ENCODE measurements around the gene C10orf105. TPM values are rescaled to one million over a fixed set of nuclear protein-coding genes. Genes with fewer than 3 reads are reported as not detected.

The C10orf105 gene
- total RNA-seq, 1 experiment from 2014 or later = not detected

DNA sequence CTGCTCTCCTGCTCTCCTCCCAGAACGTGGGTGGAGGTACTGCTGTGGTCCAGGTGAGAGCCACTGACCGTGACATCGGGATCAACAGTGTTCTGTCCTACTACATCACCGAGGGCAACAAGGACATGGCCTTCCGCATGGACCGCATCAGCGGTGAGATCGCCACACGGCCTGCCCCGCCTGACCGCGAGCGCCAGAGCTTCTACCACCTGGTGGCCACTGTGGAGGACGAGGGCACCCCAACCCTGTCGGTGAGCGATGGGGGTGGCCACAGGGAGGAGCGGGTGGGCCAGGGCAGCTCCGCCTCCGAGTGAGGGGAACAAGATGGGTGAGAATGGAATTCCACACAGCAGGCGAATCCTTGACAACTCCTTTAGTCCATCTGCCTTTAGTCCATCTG, 22.1 kb upstream of the C10orf105 start:
- TF ChIP-seq, protein P1, sequence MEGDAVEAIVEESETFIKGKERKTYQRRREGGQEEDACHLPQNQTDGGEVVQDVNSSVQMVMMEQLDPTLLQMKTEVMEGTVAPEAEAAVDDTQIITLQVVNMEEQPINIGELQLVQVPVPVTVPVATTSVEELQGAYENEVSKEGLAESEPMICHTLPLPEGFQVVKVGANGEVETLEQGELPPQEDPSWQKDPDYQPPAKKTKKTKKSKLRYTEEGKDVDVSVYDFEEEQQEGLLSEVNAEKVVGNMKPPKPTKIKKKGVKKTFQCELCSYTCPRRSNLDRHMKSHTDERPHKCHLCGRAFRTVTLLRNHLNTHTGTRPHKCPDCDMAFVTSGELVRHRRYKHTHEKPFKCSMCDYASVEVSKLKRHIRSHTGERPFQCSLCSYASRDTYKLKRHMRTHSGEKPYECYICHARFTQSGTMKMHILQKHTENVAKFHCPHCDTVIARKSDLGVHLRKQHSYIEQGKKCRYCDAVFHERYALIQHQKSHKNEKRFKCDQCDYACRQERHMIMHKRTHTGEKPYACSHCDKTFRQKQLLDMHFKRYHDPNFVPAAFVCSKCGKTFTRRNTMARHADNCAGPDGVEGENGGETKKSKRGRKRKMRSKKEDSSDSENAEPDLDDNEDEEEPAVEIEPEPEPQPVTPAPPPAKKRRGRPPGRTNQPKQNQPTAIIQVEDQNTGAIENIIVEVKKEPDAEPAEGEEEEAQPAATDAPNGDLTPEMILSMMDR (IDR thresholded peaks at IDR 0.05; ENCODE audit: insufficient read depth in 1 of 2, low read depth in 1 of 2, low read length in 1 of 2, severe bottlenecking in 1 of 2, unreplicated experiment in 1 of 2) = no peak
- H3K4me1 Mint-ChIP-seq (ENCODE audit: low read depth, unreplicated experiment) = peaks cover 6% of the 10 kb centered on the region
- intact Hi-C loops (cut with micrococcal nuclease; ENCODE audit: unreplicated experiment) = no loop called here
- Histone ChIP-seq H3K27me3 (replicated peaks; ENCODE audit: control insufficient read depth, insufficient read depth, low read length) (no peaks in the 10 kb centered on the region), H3K36me3 (ENCODE audit: control insufficient read depth, insufficient read depth, low read length) (no peaks in the 10 kb centered on the region), H3K4me1 (peaks cover 5% of the 10 kb centered on the region), H3K4me3 (ENCODE audit: low read depth, low read length) (no peak overlapping the region), H3K9me3 (peaks cover 4% of the 10 kb centered on the region; the same call in 1 of the 2 replicates)
- no peaks in the 10 kb centered on the region for H3K36me3 Mint-ChIP-seq (ENCODE audit: insufficient read depth, unreplicated experiment)
- DNase-seq = no peak
- no peak overlapping the region for H3K27ac Mint-ChIP-seq (ENCODE audit: unreplicated experiment)
- no peaks in the 10 kb centered on the region for H3K27me3 Mint-ChIP-seq (ENCODE audit: insufficient read depth, unreplicated experiment)
- ChIA-PET CTCF (no interaction called here), POLR2A (no interaction called here)
- no peak overlapping the region for H3K4me3 Mint-ChIP-seq (ENCODE audit: unreplicated experiment)
- no TSS peak for BruUV-seq (replicated peaks)
- H3K9me3 Mint-ChIP-seq (ENCODE audit: unreplicated experiment) = no peaks in the 10 kb centered on the region

GRCh38 chr10:71741029-71741428, 21.5 kb upstream of the C10orf105 start:
- DNase-seq = no peak
- intact Hi-C loops (cut with micrococcal nuclease; ENCODE audit: unreplicated experiment) = no loop called here
- Mint-ChIP-seq H3K9me3 (ENCODE audit: unreplicated experiment) (no peaks in the 10 kb centered on the region), H3K4me1 (ENCODE audit: low read depth, unreplicated experiment) (no peaks in the 10 kb centered on the region), H3K4me3 (ENCODE audit: unreplicated experiment) (no peak overlapping the region), H3K36me3 (ENCODE audit: insufficient read depth, unreplicated experiment) (no peaks in the 10 kb centered on the region), H3K27ac (ENCODE audit: unreplicated experiment) (no peak overlapping the region), H3K27me3 (ENCODE audit: insufficient read depth, unreplicated experiment) (no peaks in the 10 kb centered on the region)
- H3K4me1 ChIP-seq = no peaks in the 10 kb centered on the region
- peaks cover 4% of the 10 kb centered on the region; the same call in 1 of the 2 replicates for H3K9me3 ChIP-seq
- H3K27me3 ChIP-seq (replicated peaks; ENCODE audit: control insufficient read depth, insufficient read depth, low read length) = no peaks in the 10 kb centered on the region
- H3K36me3 ChIP-seq (ENCODE audit: control insufficient read depth, insufficient read depth, low read length) = no peaks in the 10 kb centered on the region
- TF ChIP-seq, protein P1 (IDR thresholded peaks at IDR 0.05; ENCODE audit: insufficient read depth in 1 of 2, low read depth in 1 of 2, low read length in 1 of 2, severe bottlenecking in 1 of 2, unreplicated experiment in 1 of 2) = no peak
- no TSS peak for BruUV-seq (replicated peaks)
- ChIA-PET CTCF (no interaction called here), POLR2A (no interaction called here)
- H3K4me3 ChIP-seq (ENCODE audit: low read depth, low read length) = no peak overlapping the region

DNA sequence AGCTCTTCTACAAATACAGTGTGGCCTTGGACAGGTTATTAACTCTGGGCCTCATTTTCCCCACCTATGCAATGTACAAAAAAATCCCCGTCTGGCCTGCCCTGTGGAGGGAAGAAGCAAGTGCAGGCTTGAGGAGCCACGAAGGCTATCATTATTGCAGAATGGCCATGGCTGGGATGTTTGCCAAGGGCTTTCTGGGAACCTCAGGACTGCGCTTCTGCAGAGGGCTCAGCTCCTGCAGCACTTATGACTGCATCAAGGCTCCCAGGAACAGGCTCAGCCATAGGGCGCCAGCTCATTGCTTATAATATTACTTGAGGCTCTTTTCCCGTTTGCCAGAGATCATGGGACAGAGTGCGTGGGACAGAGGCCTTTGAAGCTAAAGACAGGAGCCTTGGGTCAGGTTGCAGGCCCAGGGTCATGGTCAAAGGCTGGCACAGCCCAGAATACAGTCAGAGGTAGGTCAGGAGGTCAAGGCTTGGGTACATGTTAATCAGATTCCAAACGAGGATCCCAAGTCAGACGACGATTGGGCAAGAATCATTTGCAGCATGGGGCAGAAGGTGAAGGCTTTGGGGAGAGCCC, 20.6 kb upstream of the C10orf105 start:
- H3K36me3 Mint-ChIP-seq (ENCODE audit: insufficient read depth, unreplicated experiment) = no peaks in the 10 kb centered on the region
- TF ChIP-seq, protein P1 (IDR thresholded peaks at IDR 0.05; ENCODE audit: insufficient read depth in 1 of 2, low read depth in 1 of 2, low read length in 1 of 2, severe bottlenecking in 1 of 2, unreplicated experiment in 1 of 2) = no peak
- no peak for DNase-seq
- Histone ChIP-seq H3K4me1 (no peaks in the 10 kb centered on the region), H3K36me3 (ENCODE audit: control insufficient read depth, insufficient read depth, low read length) (no peaks in the 10 kb centered on the region), H3K27me3 (replicated peaks; ENCODE audit: control insufficient read depth, insufficient read depth, low read length) (no peaks in the 10 kb centered on the region), H3K9me3 (peaks cover 4% of the 10 kb centered on the region; the same call in 1 of the 2 replicates), H3K4me3 (ENCODE audit: low read depth, low read length) (no peak overlapping the region)
- CTCF ChIA-PET = interaction anchor here (1.1 kb wide), 1 partner anchor 11 kb away, joined by 4 read pairs; no protein-coding TSS in a partner anchor
- BruUV-seq (replicated peaks) = no TSS peak
- no peaks in the 10 kb centered on the region for H3K4me1 Mint-ChIP-seq (ENCODE audit: low read depth, unreplicated experiment)
- POLR2A ChIA-PET = no interaction called here
- no peak overlapping the region for H3K4me3 Mint-ChIP-seq (ENCODE audit: unreplicated experiment)
- H3K9me3 Mint-ChIP-seq (ENCODE audit: unreplicated experiment) = no peaks in the 10 kb centered on the region
- intact Hi-C loops (cut with micrococcal nuclease; ENCODE audit: unreplicated experiment) = no loop called here
- H3K27me3 Mint-ChIP-seq (ENCODE audit: insufficient read depth, unreplicated experiment) = no peaks in the 10 kb centered on the region
- H3K27ac Mint-ChIP-seq (ENCODE audit: unreplicated experiment) = no peak overlapping the region
